NCI-H2081 (cell line): ENCODE measurements around the gene GALR3.
A peak's percentile ranks its signal among the peaks of the same experiment; 100 is the strongest.

ENCODE experiments used
- DNase-seq, 2 experiments: peaks; one replicate each; lab custom pipeline; 2025; lab: John Stamatoyannopoulos, UW

GALR3 gene

GRCh38 chr22:37824674-37825641 lies 1.8 kb downstream of the GALR3 start:
- DNase-seq: no peak

GRCh38 chr22:37827056-37827455 lies 3.9 kb downstream of the GALR3 start:
- no peak for DNase-seq

GRCh38 chr22:37830093-37830842 lies 7.1 kb downstream of the GALR3 start:
- DNase-seq: no peak

GRCh38 chr22:37831472-37831871 lies 8.3 kb downstream of the GALR3 start:
- no peak for DNase-seq

GRCh38 chr22:37832022-37832857 lies 9.1 kb downstream of the GALR3 start:
- no peak for DNase-seq

GRCh38 chr22:37842015-37842793 lies 19.0 kb downstream of the GALR3 start:
- DNase-seq: no peak

GRCh38 chr22:37843741-37844089 lies 20.5 kb downstream of the GALR3 start:
- DNase-seq: peak in 1 of 2 experiments; percentile 48

- no peak for DNase-seq
Measured at GRCh38 chr22:37844904-37845329, 21.7 kb downstream of the GALR3 start.

GRCh38 chr22:37846433-37846832 lies 23.3 kb downstream of the GALR3 start:
- DNase-seq: no peak

- DNase-seq: peak in 1 of 2 experiments; percentile 13
Measured at GRCh38 chr22:37848587-37849088, 25.5 kb downstream of the GALR3 start.

GRCh38 chr22:37849089-37849751 lies 26.0 kb downstream of the GALR3 start, which contains the start of gene EIF3L:
TSS of gene EIF3L (plus strand) at chr22:37849419. CDS start at chr22:37849450, 31 bp downstream.
- DNase-seq: peak; percentile 77 to 88

- DNase-seq: no peak
Measured at GRCh38 chr22:37850801-37851200, 27.6 kb downstream of the GALR3 start.

- DNase-seq: no peak
Measured at GRCh38 chr22:37852418-37852817, 29.2 kb downstream of the GALR3 start.

GRCh38 chr22:37854946-37855345 lies 31.8 kb downstream of the GALR3 start:
- no peak for DNase-seq

GRCh38 chr22:37855462-37855861 lies 32.3 kb downstream of the GALR3 start:
- DNase-seq: no peak

- no peak for DNase-seq
Measured at GRCh38 chr22:37860796-37861421, 37.7 kb downstream of the GALR3 start.

- DNase-seq: no peak
Measured at GRCh38 chr22:37862570-37863325, 39.6 kb downstream of the GALR3 start.

GRCh38 chr22:37865510-37865909 lies 42.3 kb downstream of the GALR3 start:
- DNase-seq: no peak

- no peak for DNase-seq
Measured at GRCh38 chr22:37870273-37870672, 47.1 kb downstream of the GALR3 start.
